EH (cell line): ENCODE data around the gene SRGAP1.
"Not testable (repeated sequence)": the region's sequence is repeated elsewhere in the genome, so short reads cannot be mapped to it uniquely, and the experiment has no call there.

ENCODE experiments used
- DNase-seq: peaks from one replicate; pipeline ENCODE4 v3.0.0-alpha.2; 2015; ENCODE audit warnings: low read depth

Gene SRGAP1

GRCh38 chr12:64122154-64122553 lies 277.7 kb downstream of the SRGAP1 start:
- no peak for DNase-seq

- DNase-seq: no peak
These were observed 278.5 kb downstream of the SRGAP1 start for GRCh38 chr12:64122995-64123394.

- DNase-seq: no peak
These were observed 278.9 kb downstream of the SRGAP1 start for GRCh38 chr12:64123448-64123847.

- DNase-seq: peak; percentile 23
These were observed 280.2 kb downstream of the SRGAP1 start for GRCh38 chr12:64124511-64125197.

GRCh38 chr12:64125913-64126312 lies 281.4 kb downstream of the SRGAP1 start:
- DNase-seq: no peak

GRCh38 chr12:64127811-64128210 lies 283.3 kb downstream of the SRGAP1 start:
- no peak for DNase-seq

GRCh38 chr12:64128366-64128765 lies 283.9 kb downstream of the SRGAP1 start:
- DNase-seq: no peak

GRCh38 chr12:64130476-64130875 lies 286.0 kb downstream of the SRGAP1 start:
- DNase-seq: not testable (repeated sequence)

GRCh38 chr12:64131456-64131855 lies 287.0 kb downstream of the SRGAP1 start:
- DNase-seq: not testable (repeated sequence)

- DNase-seq: not testable (repeated sequence)
These were observed 288.2 kb downstream of the SRGAP1 start for GRCh38 chr12:64132672-64133071.

GRCh38 chr12:64137117-64137516 lies 292.6 kb downstream of the SRGAP1 start:
- peak; percentile 48 for DNase-seq

GRCh38 chr12:64139021-64139420 lies 294.5 kb downstream of the SRGAP1 start:
- DNase-seq: no peak

- no peak for DNase-seq
These were observed 297.9 kb downstream of the SRGAP1 start for GRCh38 chr12:64142382-64142781.

GRCh38 chr12:64142784-64143183 lies 298.3 kb downstream of the SRGAP1 start:
- DNase-seq: no peak

GRCh38 chr12:64145226-64145625 lies 300.7 kb downstream of the SRGAP1 start:
- no peak for DNase-seq

GRCh38 chr12:64147011-64147631 lies 302.6 kb downstream of the SRGAP1 start:
- DNase-seq: no peak

GRCh38 chr12:64147875-64148274 lies 303.4 kb downstream of the SRGAP1 start:
- DNase-seq: no peak

GRCh38 chr12:64154677-64155076 lies 310.2 kb downstream of the SRGAP1 start:
- DNase-seq: no peak

- no peak for DNase-seq
These were observed 312.6 kb downstream of the SRGAP1 start for GRCh38 chr12:64157110-64157509.

- peak; percentile 25 for DNase-seq
These were observed 315.7 kb downstream of the SRGAP1 start for GRCh38 chr12:64160021-64160710.

GRCh38 chr12:64160711-64161060 lies 316.2 kb downstream of the SRGAP1 start:
- DNase-seq: peak; percentile 82

GRCh38 chr12:64166606-64167005 lies 322.1 kb downstream of the SRGAP1 start:
- peak; percentile 75 for DNase-seq

GRCh38 chr12:64167041-64167440 lies 322.5 kb downstream of the SRGAP1 start:
- peak; percentile 61 for DNase-seq
